ENCODE results near the gene OR52A1.

DNA sequence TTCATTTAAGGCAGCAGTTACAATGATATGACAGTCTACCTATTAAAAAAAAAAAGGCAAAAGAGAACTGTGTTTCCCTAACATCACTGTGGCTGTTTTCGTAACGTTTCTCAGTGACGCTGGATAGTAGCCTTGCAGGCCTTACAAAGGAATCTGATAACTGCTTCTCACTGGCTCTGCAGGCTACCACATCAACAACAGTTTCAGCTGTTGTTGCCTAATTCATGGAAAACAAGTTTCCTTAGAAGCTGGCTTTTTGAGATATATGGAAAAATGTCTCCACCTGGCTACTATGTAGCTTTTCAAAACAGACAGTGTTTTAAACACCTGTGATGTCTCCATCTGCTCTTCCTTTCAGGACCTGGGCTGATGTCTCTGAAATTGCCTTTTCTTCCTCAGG lies 42.2 kb upstream of the OR52A1 start:
- TF ChIP-seq, protein P1, sequence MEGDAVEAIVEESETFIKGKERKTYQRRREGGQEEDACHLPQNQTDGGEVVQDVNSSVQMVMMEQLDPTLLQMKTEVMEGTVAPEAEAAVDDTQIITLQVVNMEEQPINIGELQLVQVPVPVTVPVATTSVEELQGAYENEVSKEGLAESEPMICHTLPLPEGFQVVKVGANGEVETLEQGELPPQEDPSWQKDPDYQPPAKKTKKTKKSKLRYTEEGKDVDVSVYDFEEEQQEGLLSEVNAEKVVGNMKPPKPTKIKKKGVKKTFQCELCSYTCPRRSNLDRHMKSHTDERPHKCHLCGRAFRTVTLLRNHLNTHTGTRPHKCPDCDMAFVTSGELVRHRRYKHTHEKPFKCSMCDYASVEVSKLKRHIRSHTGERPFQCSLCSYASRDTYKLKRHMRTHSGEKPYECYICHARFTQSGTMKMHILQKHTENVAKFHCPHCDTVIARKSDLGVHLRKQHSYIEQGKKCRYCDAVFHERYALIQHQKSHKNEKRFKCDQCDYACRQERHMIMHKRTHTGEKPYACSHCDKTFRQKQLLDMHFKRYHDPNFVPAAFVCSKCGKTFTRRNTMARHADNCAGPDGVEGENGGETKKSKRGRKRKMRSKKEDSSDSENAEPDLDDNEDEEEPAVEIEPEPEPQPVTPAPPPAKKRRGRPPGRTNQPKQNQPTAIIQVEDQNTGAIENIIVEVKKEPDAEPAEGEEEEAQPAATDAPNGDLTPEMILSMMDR (IDR thresholded peaks at IDR 0.05; ENCODE audit: low read depth, low read length, poor library complexity, severe bottlenecking) = no peak
- TF ChIP-seq EZH2phosphoT487 (IDR thresholded peaks at IDR 0.05; ENCODE audit: borderline replicate concordance, low read length) = no peak

Measured in DOHH2 (cell line).